Thyroid gland (tissue), 4 donors: ENCODE data around the gene ITPR3.

Experiments used
- POLR2A ChIP-seq, 2 donors: fragments of 450-650 bp; IDR thresholded peaks; one replicate each; pipeline ENCODE4 v1.6.1; 2017; ENCODE audit warnings: antibody characterized with exemption in 2 of 2, mild to moderate bottlenecking in 2 of 2, moderate library complexity in 1 of 2
- TF ChIP-seq, protein P1 (sequence below), 6 experiments: fragments of 200-600 bp in 3 of 6; fragments of 450-650 bp in 3 of 6; sonication (generic) in 3 of 6; IDR thresholded peaks; one replicate each; pipeline ENCODE4 v1.5.1; 2016 to 2019; ENCODE audit warnings: antibody characterized with exemption in 6 of 6, mild to moderate bottlenecking in 2 of 6, inconsistent platforms in 1 of 6, moderate library complexity in 1 of 6

DNA sequence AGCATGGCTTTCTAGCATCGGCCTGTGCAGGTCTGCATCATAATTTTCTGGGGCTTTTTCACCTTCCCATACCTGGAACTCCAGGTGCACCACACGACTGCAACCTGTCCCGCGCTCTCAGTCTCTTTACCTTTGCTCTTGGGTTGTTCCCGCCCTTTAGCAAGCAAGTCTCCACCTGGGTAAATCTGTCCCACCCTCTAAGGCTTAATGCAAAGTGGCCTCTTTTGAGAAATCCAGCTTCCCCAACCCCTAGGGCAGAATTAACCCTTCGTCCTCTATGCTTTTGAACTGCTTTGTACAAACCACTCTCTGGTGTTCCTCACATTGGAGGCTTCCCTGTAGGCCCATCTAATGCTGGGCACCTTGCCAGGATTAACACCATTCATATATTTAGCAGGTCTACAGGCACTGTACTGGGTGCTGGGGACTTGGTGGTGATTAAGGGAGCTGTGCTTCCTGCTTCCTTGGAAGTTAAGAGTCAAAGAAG lies 2.8 kb downstream of the ITPR3 start:
- TF ChIP-seq, protein P1, sequence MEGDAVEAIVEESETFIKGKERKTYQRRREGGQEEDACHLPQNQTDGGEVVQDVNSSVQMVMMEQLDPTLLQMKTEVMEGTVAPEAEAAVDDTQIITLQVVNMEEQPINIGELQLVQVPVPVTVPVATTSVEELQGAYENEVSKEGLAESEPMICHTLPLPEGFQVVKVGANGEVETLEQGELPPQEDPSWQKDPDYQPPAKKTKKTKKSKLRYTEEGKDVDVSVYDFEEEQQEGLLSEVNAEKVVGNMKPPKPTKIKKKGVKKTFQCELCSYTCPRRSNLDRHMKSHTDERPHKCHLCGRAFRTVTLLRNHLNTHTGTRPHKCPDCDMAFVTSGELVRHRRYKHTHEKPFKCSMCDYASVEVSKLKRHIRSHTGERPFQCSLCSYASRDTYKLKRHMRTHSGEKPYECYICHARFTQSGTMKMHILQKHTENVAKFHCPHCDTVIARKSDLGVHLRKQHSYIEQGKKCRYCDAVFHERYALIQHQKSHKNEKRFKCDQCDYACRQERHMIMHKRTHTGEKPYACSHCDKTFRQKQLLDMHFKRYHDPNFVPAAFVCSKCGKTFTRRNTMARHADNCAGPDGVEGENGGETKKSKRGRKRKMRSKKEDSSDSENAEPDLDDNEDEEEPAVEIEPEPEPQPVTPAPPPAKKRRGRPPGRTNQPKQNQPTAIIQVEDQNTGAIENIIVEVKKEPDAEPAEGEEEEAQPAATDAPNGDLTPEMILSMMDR (IDR thresholded peaks at IDR 0.05): no peak
- no peak for TF ChIP-seq POLR2A (IDR thresholded peaks at IDR 0.05)
